GM21529 (cell line): ENCODE data around the gene KBTBD13.
"Not testable (repeated sequence)": the region's sequence is repeated elsewhere in the genome, so short reads cannot be mapped to it uniquely, and the experiment has no call there.

Experiments
- ATAC-seq: cut with Tn5 transposase; IDR thresholded peaks from one replicate; pipeline ENCODE4 v1.9.1; 2021; ENCODE audit not compliant: unreplicated experiment

The KBTBD13 gene

DNA sequence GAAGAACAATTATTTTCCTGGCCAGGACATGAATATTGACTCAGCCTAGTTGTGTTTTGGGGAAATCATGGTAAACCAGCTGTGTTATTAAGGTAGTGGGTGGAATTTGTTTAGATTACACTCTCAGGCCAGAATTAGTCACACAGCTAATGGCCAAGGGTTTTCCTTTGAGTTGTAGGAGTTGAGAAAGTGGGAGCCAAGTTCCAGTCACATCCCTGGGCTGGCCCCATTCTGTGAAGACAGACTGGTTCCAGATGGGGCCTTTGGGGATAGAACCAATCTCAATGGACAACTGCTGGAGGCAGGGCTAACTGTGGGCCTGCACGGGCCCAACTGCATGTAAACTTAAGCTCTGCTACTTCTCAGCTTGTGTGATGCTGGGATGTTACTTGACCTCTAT, 7.4 kb upstream of the KBTBD13 start:
- no peak for ATAC-seq

- ATAC-seq: no peak
Measured at GRCh38 chr15:65069779-65070546, 6.6 kb upstream of the KBTBD13 start.

- ATAC-seq: no peak
Measured at GRCh38 chr15:65071381-65071811, 5.2 kb upstream of the KBTBD13 start.

GRCh38 chr15:65072027-65072426, 4.5 kb upstream of the KBTBD13 start:
- ATAC-seq: no peak

DNA sequence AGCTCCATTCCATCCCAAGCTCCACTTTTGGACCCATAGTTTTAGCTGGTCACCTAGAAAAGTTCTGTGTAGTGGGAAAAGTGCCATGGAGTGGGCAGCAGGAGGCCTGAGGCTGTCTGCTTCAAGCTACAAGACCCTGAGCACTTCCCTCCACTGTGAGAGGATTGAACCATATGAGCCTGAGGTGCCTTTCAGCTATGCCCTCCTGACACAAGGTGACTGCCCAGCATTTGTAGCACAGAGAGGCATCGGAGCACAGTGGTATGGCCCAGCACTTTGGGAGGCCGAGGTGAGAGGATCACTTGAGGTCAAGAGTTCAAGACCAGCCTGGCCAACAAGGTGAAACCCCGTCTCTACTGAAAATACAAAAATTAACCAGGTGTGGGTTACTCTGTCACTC, 3.9 kb upstream of the KBTBD13 start:
- no peak for ATAC-seq

DNA sequence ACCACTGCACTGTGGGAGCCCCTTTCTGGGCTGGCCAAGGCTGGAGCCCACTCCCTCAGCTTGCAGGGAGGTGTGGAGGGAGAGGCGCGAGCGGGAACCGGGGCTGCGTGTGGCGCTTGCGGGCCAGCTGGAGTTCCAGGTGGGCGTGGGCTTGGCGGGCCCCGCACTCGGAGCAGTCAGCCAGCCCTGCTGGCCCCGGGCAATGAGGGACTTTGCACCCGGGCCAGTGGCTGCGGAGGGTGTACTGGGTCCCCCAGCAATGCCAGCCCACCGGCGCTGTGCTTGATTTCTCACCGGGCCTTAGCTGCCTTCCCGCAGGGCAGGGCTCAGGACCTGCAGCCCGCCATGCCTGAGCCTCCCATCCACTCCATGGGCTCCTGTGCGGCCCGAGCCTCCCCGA, 1.6 kb upstream of the KBTBD13 start:
- not testable (repeated sequence) for ATAC-seq

GRCh38 chr15:65075607-65076395, 745 bp upstream of the KBTBD13 start:
- ATAC-seq: not testable (repeated sequence)

- no peak for ATAC-seq
Measured at GRCh38 chr15:65077291-65077980, 890 bp downstream of the KBTBD13 start.

DNA sequence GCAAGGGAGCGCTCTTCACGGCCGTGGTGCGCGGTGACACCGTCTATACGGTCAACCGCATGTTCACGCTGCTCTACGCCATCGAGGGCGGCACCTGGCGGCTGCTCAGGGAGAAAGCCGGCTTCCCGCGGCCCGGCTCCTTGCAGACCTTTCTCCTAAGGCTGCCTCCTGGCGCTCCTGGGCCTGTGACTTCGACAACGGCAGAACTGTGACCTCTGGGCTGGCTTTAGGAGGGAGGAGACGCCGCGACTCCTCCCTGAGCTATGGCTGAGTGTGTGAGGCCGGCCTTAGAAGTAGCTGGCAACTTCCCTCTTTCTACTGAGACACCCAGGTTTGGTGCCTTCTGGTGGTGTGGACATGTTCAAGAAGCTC, 1.4 kb downstream of the KBTBD13 start:
- no peak for ATAC-seq

GRCh38 chr15:65079580-65079979, 3.0 kb downstream of the KBTBD13 start:
- no peak for ATAC-seq

GRCh38 chr15:65081270-65081669, 4.7 kb downstream of the KBTBD13 start:
- no peak for ATAC-seq

DNA sequence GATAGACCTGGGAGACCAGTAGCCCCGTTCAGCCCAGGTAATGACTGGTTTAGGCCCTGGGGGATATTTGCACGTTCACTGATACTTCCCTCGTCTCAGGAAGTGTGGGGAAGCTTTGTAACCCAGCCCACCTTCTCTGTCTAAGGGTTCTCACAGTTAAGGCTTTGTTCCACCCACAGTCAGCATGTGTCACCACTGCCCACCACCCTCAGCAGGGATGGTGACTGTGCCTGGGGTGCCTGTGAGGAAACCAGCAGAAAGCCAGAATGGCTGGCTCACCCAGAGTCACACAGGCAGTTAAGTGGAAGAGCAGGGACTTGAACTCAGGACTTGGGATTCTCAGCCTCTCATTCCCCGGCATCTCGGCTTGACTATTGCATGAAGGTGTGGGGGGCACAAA, 5.2 kb downstream of the KBTBD13 start:
- no peak for ATAC-seq

DNA sequence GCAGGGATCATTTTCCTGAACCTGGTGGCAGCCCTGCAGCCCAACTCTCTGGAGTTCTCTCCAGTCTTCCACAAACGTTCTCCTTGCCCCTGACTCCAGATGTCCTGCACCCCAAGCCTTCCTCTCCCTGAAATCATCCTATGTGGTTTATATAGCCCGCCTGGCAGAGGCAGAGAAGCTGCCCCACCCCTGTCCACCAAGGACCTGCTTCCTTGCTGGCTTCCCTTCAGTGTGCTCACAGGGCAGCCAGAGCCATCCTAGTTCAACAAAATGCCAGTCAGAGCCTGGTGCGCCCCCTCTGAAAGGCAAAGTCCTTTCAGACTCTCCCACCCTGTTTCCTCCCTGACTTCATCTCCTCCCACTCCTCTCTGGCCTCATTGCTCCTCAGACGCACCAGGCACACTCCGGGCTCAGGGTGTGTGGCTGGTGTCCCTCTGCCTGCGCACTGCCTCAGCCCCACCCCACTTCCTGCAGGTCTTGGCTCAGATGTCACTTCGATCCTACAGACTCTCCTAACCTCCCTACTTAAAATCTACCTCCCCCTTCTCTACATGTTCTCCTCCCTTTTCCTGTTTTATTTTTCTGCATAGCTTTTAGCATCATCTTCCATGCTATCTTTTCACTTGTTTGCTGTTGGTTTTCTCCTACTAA, 5.9 kb downstream of the KBTBD13 start:
- ATAC-seq: no peak

GRCh38 chr15:65083262-65083701, 6.7 kb downstream of the KBTBD13 start:
- no peak for ATAC-seq

- no peak for ATAC-seq
Measured at GRCh38 chr15:65084500-65085206, 8.1 kb downstream of the KBTBD13 start.

DNA sequence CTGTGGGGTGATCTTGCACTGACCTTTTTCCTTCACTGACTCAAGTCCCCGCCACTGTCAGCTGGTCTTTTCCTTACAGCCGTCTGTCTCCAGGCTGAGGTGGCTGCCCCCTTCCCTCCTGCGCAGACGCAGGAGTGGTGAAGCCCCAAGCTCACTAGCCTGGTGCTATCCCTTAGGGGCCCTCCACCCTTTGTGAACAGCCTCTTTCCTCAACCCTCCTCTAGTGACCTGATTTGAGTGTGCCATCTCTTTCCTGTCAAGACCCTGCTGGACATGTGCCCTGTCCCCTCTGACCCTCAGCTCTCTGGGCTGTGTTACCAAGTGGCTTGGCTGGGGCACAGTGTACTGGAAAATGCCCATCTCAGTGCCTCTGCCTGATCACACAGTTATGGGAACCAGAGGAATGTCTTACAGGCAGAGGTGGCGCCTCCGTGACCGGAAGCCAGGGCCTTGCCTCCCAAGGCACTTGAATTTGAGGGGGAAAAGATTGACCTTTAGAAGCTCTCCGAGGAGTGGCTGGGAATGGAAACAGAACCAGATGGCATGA, 8.7 kb downstream of the KBTBD13 start:
- no peak for ATAC-seq

GRCh38 chr15:65085990-65086679, 9.6 kb downstream of the KBTBD13 start:
- no peak for ATAC-seq

DNA sequence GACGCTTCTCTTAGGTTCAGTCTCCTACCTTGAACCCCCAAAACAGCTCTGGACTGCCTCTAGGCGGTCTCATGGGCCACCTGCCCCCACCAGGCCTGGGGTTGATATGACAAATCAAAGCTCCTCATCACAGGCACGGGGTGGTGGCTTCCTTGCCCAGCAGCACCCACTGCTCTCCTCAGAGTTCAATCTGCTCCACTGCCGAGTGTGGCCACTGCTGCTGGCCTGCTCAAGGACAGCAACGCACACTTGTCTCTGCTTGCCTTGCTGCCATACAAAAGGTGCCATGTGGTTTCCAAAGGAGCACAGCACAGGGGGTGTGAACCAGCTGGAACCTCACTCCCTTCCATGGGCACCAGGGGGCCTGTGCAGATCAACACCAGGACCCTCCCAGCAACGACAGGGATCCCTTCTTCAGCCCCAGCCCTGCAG, 10.2 kb downstream of the KBTBD13 start:
- ATAC-seq: no peak

GRCh38 chr15:65087411-65087810, 10.9 kb downstream of the KBTBD13 start:
- no peak for ATAC-seq
